HFFc6 (cell line): ENCODE results near the gene FILIP1L. TPM values are rescaled to one million over a fixed set of nuclear protein-coding genes. Genes with fewer than 3 reads are reported as not detected.

Experiments used
- DNase-seq: peaks from one replicate; pipeline ENCODE4 v3.0.0-alpha.2; 2018
- H3K27ac Mint-ChIP-seq: 2 replicates; pipeline ENCODE4 v1.8.0; 2020; ENCODE audit warnings: mild to moderate bottlenecking, mixed read lengths
- H3K27me3 Mint-ChIP-seq: 2 replicates; pipeline ENCODE4 v1.8.0; 2021; ENCODE audit warnings: mild to moderate bottlenecking, moderate library complexity, mixed read lengths; ENCODE audit not compliant: insufficient read depth
- H3K36me3 Mint-ChIP-seq: 2 replicates; pipeline ENCODE4 v1.8.0; 2021; ENCODE audit warnings: low read depth, mixed read lengths
- H3K4me1 Mint-ChIP-seq: 2 replicates; pipeline ENCODE4 v1.8.0; 2020; ENCODE audit warnings: low read depth, mixed read lengths
- H3K4me3 Mint-ChIP-seq: 2 replicates; pipeline ENCODE4 v1.8.0; 2020; ENCODE audit warnings: mild to moderate bottlenecking, moderate library complexity, mixed read lengths
- H3K9me3 Mint-ChIP-seq: 2 replicates; pipeline ENCODE4 v1.8.0; 2020; ENCODE audit warnings: mild to moderate bottlenecking, mixed read lengths
- CTCF ChIP-seq: fragments of 200-600 bp; sonication (generic); IDR thresholded peaks from 2 replicates; pipeline ENCODE4 v1.5.0; 2021; ENCODE audit warnings: antibody characterized with exemption, mild to moderate bottlenecking
- total RNA-seq, 6 experiments: library from RNA; stranded (reverse); fragmentation: NEBNext Ultra II Directional; extraction: Animal tissue kit (Norgen Biotek cat#: 25700); gene quantifications; 2 replicates in 1 of 6; 3 replicates in 5 of 6; pipeline ENCODE4 v1.2.3, GENCODE V29; 2021

Gene FILIP1L
- total RNA-seq, 6 experiments from 2014 or later = 37.8 to 54.7 (median 48.2) TPM

GRCh38 chr3:100007313-100007712 lies 107.0 kb downstream of the FILIP1L start:
- TF ChIP-seq CTCF = no peak
- H3K36me3 Mint-ChIP-seq = 0 out of 2 replicates have a peak, but pooled peaks cover 5% of the 10 kb centered on the region
- no peak overlapping the region for H3K4me3 Mint-ChIP-seq
- no peaks in the 10 kb centered on the region for H3K9me3 Mint-ChIP-seq
- H3K27me3 Mint-ChIP-seq = no peaks in the 10 kb centered on the region; the same call in 1 of the 2 replicates
- H3K27ac Mint-ChIP-seq = no peak overlapping the region
- no peak for DNase-seq
- peaks cover 58% of the 10 kb centered on the region for H3K4me1 Mint-ChIP-seq

GRCh38 chr3:100006570-100007271 lies 107.6 kb downstream of the FILIP1L start:
- peak overlapping the region; percentile 33; the same call in 1 of the 2 replicates for H3K27ac Mint-ChIP-seq
- H3K36me3 Mint-ChIP-seq = 0 out of 2 replicates have a peak, but pooled peaks cover 5% of the 10 kb centered on the region
- no peaks in the 10 kb centered on the region; the same call in 1 of the 2 replicates for H3K27me3 Mint-ChIP-seq
- DNase-seq = peak; percentile 41
- no peak overlapping the region for H3K4me3 Mint-ChIP-seq
- H3K4me1 Mint-ChIP-seq = peaks cover 64% of the 10 kb centered on the region
- no peaks in the 10 kb centered on the region for H3K9me3 Mint-ChIP-seq
- TF ChIP-seq CTCF = peak; percentile 57

- no peaks in the 10 kb centered on the region for H3K9me3 Mint-ChIP-seq
- no peak overlapping the region for H3K4me3 Mint-ChIP-seq
- no peaks in the 10 kb centered on the region; the same call in 1 of the 2 replicates for H3K27me3 Mint-ChIP-seq
- peaks cover 64% of the 10 kb centered on the region for H3K4me1 Mint-ChIP-seq
- TF ChIP-seq CTCF = no peak
- H3K36me3 Mint-ChIP-seq = 0 out of 2 replicates have a peak, but pooled peaks cover 5% of the 10 kb centered on the region
- no peak for DNase-seq
- H3K27ac Mint-ChIP-seq = peak overlapping the region; percentile 33; the same call in 1 of the 2 replicates
Observed at GRCh38 chr3:100005665-100006393, 108.5 kb downstream of the FILIP1L start.

- no peak for DNase-seq
- TF ChIP-seq CTCF = no peak
- Mint-ChIP-seq H3K4me3 (no peak overlapping the region), H3K27me3 (no peaks in the 10 kb centered on the region; the same call in 1 of the 2 replicates), H3K9me3 (no peaks in the 10 kb centered on the region), H3K36me3 (0 out of 2 replicates have a peak, but pooled peaks cover 5% of the 10 kb centered on the region), H3K27ac (no peak overlapping the region), H3K4me1 (peaks cover 64% of the 10 kb centered on the region)
Observed at GRCh38 chr3:100004931-100005330, 109.4 kb downstream of the FILIP1L start.

- no peaks in the 10 kb centered on the region for H3K9me3 Mint-ChIP-seq
Observed at GRCh38 chr3:100003609-100004503, 110.4 kb downstream of the FILIP1L start.

More at GRCh38 chr3:100003609-100004503, 110.4 kb downstream of the FILIP1L start:
- Mint-ChIP-seq H3K4me3 (no peak overlapping the region), H3K36me3 (0 out of 2 replicates have a peak, but pooled peaks cover 5% of the 10 kb centered on the region), H3K4me1 (peaks cover 67% of the 10 kb centered on the region), H3K27me3 (no peaks in the 10 kb centered on the region; the same call in 1 of the 2 replicates), H3K27ac (peak overlapping the region; percentile 57; the same call in 1 of the 2 replicates)
- no peak for TF ChIP-seq CTCF
- no peak for DNase-seq
